ENCODE measurements around the gene FGF11.
"Not testable (repeated sequence)": the region's sequence is repeated elsewhere in the genome, so short reads cannot be mapped to it uniquely, and the experiment has no call there.

GRCh38 chr17:7474767-7475166 lies 35.5 kb downstream of the FGF11 start:
- not testable (repeated sequence) for TF ChIP-seq EZH2 (IDR thresholded peaks at IDR 0.05; ENCODE audit: insufficient read depth, low read length); CTCF (IDR thresholded peaks at IDR 0.05; ENCODE audit: insufficient read depth, low read depth, low read length)
